H9 (cell line): ENCODE measurements around the gene CD300C. TPM values are rescaled to one million over a fixed set of nuclear protein-coding genes. Genes with fewer than 3 reads are reported as not detected.
A peak's percentile ranks its signal among the peaks of the same experiment; 100 is the strongest.

Experiments used
- DNase-seq: peaks from one replicate; pipeline ENCODE4 v3.0.0-alpha.2; 2017
- H2AFZ ChIP-seq: one replicate; pipeline ENCODE4 v1.6.1; 2013; ENCODE audit warnings: mild to moderate bottlenecking, low read length, control low read depth, moderate library complexity
- H2AK5ac ChIP-seq: 2 replicates; pipeline ENCODE4 v1.6.1; 2013; ENCODE audit warnings: low read length, control low read depth, mixed read lengths; ENCODE audit not compliant: insufficient read length
- H2BK120ac ChIP-seq: one replicate; pipeline ENCODE4 v1.6.1; 2013; ENCODE audit warnings: low read depth, mild to moderate bottlenecking, low read length, control low read depth, inconsistent platforms; ENCODE audit not compliant: poor library complexity, severe bottlenecking
- H2BK12ac ChIP-seq: 2 replicates; pipeline ENCODE4 v1.6.1; 2013; ENCODE audit warnings: low read length, control low read depth, mixed read lengths, low read depth; ENCODE audit not compliant: insufficient read length
- H2BK15ac ChIP-seq: 2 replicates; pipeline ENCODE4 v1.6.1; 2013; ENCODE audit warnings: low read depth, low read length, control low read depth
- H2BK20ac ChIP-seq: one replicate; pipeline ENCODE4 v1.6.1; 2013; ENCODE audit warnings: low read depth, mild to moderate bottlenecking, low read length, control low read depth, inconsistent platforms; ENCODE audit not compliant: poor library complexity, severe bottlenecking
- H2BK5ac ChIP-seq: 2 replicates; pipeline ENCODE4 v1.6.1; 2013; ENCODE audit warnings: low read length, control low read depth, mixed read lengths; ENCODE audit not compliant: insufficient read length
- H3K14ac ChIP-seq: 2 replicates; pipeline ENCODE4 v1.6.1; 2013; ENCODE audit warnings: low read length, control low read depth; ENCODE audit not compliant: insufficient read depth
- H3K18ac ChIP-seq: 2 replicates; pipeline ENCODE4 v1.6.1; 2013; ENCODE audit warnings: low read depth, mild to moderate bottlenecking, mixed read lengths, low read length, control low read depth; ENCODE audit not compliant: insufficient read length
- H3K23ac ChIP-seq: 2 replicates; pipeline ENCODE4 v1.6.1; 2013; ENCODE audit warnings: low read length, control low read depth, mixed read lengths, low read depth; ENCODE audit not compliant: insufficient read length
- H3K23me2 ChIP-seq: 2 replicates; pipeline ENCODE4 v1.6.1; 2013; ENCODE audit warnings: low read depth, mild to moderate bottlenecking, mixed read lengths, low read length, control low read depth; ENCODE audit not compliant: insufficient read length, poor library complexity, severe bottlenecking
- H3K27ac ChIP-seq: 2 replicates; pipeline ENCODE4 v1.5.1; 2013; ENCODE audit warnings: low read length, control low read depth, mixed read lengths, low read depth; ENCODE audit not compliant: insufficient read length
- H3K27me3 ChIP-seq: 2 replicates; pipeline ENCODE4 v1.6.1; 2013; ENCODE audit warnings: low read length, control low read depth, inconsistent platforms; ENCODE audit not compliant: insufficient read depth
- H3K4ac ChIP-seq: 2 replicates; pipeline ENCODE4 v1.6.1; 2013; ENCODE audit warnings: low read depth, mild to moderate bottlenecking, control low read depth, inconsistent platforms, low read length, moderate library complexity
- H3K4me1 ChIP-seq: 2 replicates; pipeline ENCODE4 v1.6.1; 2013; ENCODE audit warnings: low read length, control low read depth, inconsistent platforms; ENCODE audit not compliant: insufficient read depth
- H3K4me2 ChIP-seq: 2 replicates; pipeline ENCODE4 v1.6.1; 2013; ENCODE audit warnings: low read length, control low read depth, mixed read lengths; ENCODE audit not compliant: insufficient read length, insufficient read depth
- H3K56ac ChIP-seq: 2 replicates; pipeline ENCODE4 v1.6.1; 2013; ENCODE audit warnings: low read depth, mild to moderate bottlenecking, mixed read lengths, low read length, control low read depth; ENCODE audit not compliant: insufficient read length
- H3K79me1 ChIP-seq: 2 replicates; pipeline ENCODE4 v1.6.1; 2013; ENCODE audit warnings: low read depth, mild to moderate bottlenecking, moderate library complexity, low read length, control low read depth, inconsistent platforms; ENCODE audit not compliant: insufficient read depth, poor library complexity, severe bottlenecking
- H3K79me2 ChIP-seq: 2 replicates; pipeline ENCODE4 v1.6.1; 2013; ENCODE audit warnings: low read length, control low read depth, inconsistent platforms; ENCODE audit not compliant: insufficient read depth
- H3K9ac ChIP-seq: 2 replicates; pipeline ENCODE4 v1.6.1; 2013; ENCODE audit warnings: low read length, control low read depth, mixed read lengths; ENCODE audit not compliant: insufficient read length; ENCODE audit errors: extremely low read depth
- H3K9me3 ChIP-seq: one replicate; pipeline ENCODE4 v1.6.1; 2013; ENCODE audit warnings: low read depth, low read length, inconsistent platforms; ENCODE audit not compliant: control insufficient read depth
- H3T11ph ChIP-seq: one replicate; pipeline ENCODE4 v1.6.1; 2013; ENCODE audit warnings: mild to moderate bottlenecking, low read length, control low read depth, inconsistent platforms
- H4K20me1 ChIP-seq: one replicate; pipeline ENCODE4 v1.6.1; 2013; ENCODE audit not compliant: control insufficient read depth, insufficient read length, insufficient read depth
- H4K5ac ChIP-seq: 2 replicates; pipeline ENCODE4 v1.6.1; 2013; ENCODE audit warnings: low read depth, mild to moderate bottlenecking, mixed read lengths, low read length, control low read depth; ENCODE audit not compliant: insufficient read length
- H4K8ac ChIP-seq: replicated peaks from 2 replicates; pipeline ENCODE4 v1.6.1; 2013; ENCODE audit warnings: low read length, control low read depth, mixed read lengths, low read depth; ENCODE audit not compliant: insufficient read length
- H4K91ac ChIP-seq: 2 replicates; pipeline ENCODE4 v1.6.1; 2013; ENCODE audit warnings: low read depth, mild to moderate bottlenecking, moderate library complexity, mixed read lengths, low read length, control low read depth; ENCODE audit not compliant: insufficient read length
- H3K27ac Mint-ChIP-seq, 3 experiments: 2 replicates in 2 of 3; 3 replicates in 1 of 3; pipeline ENCODE4 v1.8.0; 2020 to 2021; ENCODE audit warnings: mixed read lengths in 3 of 3, mild to moderate bottlenecking in 1 of 3, moderate library complexity in 1 of 3
- H3K27me3 Mint-ChIP-seq: 2 replicates; pipeline ENCODE4 v1.8.0; 2021; ENCODE audit warnings: low read depth, mild to moderate bottlenecking, moderate library complexity, mixed read lengths
- H3K36me3 Mint-ChIP-seq, 3 experiments: 2 replicates in 2 of 3; 3 replicates in 1 of 3; pipeline ENCODE4 v1.8.0; 2020 to 2021; ENCODE audit warnings: low read depth in 3 of 3, mixed read lengths in 3 of 3; ENCODE audit not compliant: insufficient read depth in 1 of 3
- H3K4me1 Mint-ChIP-seq, 2 experiments: 2 replicates each; pipeline ENCODE4 v1.8.0; 2020; ENCODE audit warnings: mixed read lengths in 2 of 2
- H3K4me3 Mint-ChIP-seq, 2 experiments: 2 replicates in 1 of 2; 3 replicates in 1 of 2; pipeline ENCODE4 v1.8.0; 2020 to 2021; ENCODE audit warnings: mild to moderate bottlenecking in 2 of 2, mixed read lengths in 2 of 2, moderate library complexity in 1 of 2
- H3K9me3 Mint-ChIP-seq, 2 experiments: 2 replicates in 1 of 2; 3 replicates in 1 of 2; pipeline ENCODE4 v1.8.0; 2020; ENCODE audit warnings: mild to moderate bottlenecking in 2 of 2, mixed read lengths in 2 of 2, moderate library complexity in 1 of 2
- WGBS: extraction: QIAGEN DNeasy Blood & Tissue Kit; methylation state at CpG from one replicate; pipeline ENCODE4 v1.1.7; 2013; ENCODE audit warnings: missing lambda C conversion rate, low lambda C conversion rate, mixed read lengths; ENCODE audit not compliant: insufficient read length; ENCODE audit errors: extremely low coverage; 5-methylcytosine and 5-hydroxymethylcytosine counted together
- total RNA-seq: library from RNA; stranded (reverse); gene quantifications from 2 replicates; pipeline ENCODE4 v1.2.1, GENCODE V29; 2021
- TF ChIP-seq, protein P1 (sequence below): fragments of 200-600 bp; sonication (generic); conservative IDR thresholded peaks from 3 replicates; pipeline ENCODE4 v1.8.0; 2021; ENCODE audit warnings: antibody characterized with exemption, mild to moderate bottlenecking

The CD300C gene
- total RNA-seq, 1 experiment from 2014 or later = not detected

DNA sequence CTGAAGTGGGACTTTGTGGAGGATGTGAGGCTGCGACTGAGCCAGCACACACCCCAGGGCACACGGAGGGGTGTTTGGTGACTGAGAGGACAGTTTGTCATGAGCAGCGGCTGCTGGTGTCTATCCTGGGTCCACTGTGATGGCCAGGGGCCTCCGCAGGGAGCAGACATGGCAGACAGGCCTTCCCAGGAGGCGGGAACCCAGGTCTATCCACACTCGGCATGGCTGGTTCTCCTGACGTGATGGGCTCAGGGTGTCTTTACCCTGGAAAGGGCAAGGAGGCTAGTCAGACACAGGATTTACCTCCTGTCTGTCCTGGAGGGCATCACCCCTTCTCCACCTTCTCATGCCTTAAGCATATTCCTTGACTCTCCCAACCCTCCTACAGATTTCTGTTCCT, 671 bp upstream of the CD300C start:
- no peak overlapping the region for H3K4ac ChIP-seq
- H3K56ac ChIP-seq = no peak overlapping the region
- H3K4me3 Mint-ChIP-seq = no peak overlapping the region
- H3K18ac ChIP-seq = no peak overlapping the region
- H4K5ac ChIP-seq = no peak overlapping the region
- H4K91ac ChIP-seq = no peak overlapping the region
- H2BK120ac ChIP-seq = no peak overlapping the region
- no peak overlapping the region for H3K4me2 ChIP-seq
- H3K23me2 ChIP-seq = no peaks in the 10 kb centered on the region
- no peak for DNase-seq
- no peak overlapping the region for H3K27ac ChIP-seq
- no peaks in the 10 kb centered on the region for H4K20me1 ChIP-seq
- no peaks in the 10 kb centered on the region for H3K36me3 Mint-ChIP-seq
- no peak overlapping the region for H2BK15ac ChIP-seq
- no peaks in the 10 kb centered on the region for H3K4me1 ChIP-seq
- H3K23ac ChIP-seq = no peak overlapping the region
- H2AFZ ChIP-seq = no peak overlapping the region
- H2BK5ac ChIP-seq = no peak overlapping the region
- no peak overlapping the region for H2BK12ac ChIP-seq
- peaks cover 0 to 2% of the 10 kb centered on the region in 2 experiments; a peak in 1 of 5 replicates for H3K9me3 Mint-ChIP-seq
- no peaks in the 10 kb centered on the region for H3K27me3 ChIP-seq
- H3T11ph ChIP-seq = no peak overlapping the region
- H3K4me1 Mint-ChIP-seq = no peaks in the 10 kb centered on the region
- TF ChIP-seq, protein P1, sequence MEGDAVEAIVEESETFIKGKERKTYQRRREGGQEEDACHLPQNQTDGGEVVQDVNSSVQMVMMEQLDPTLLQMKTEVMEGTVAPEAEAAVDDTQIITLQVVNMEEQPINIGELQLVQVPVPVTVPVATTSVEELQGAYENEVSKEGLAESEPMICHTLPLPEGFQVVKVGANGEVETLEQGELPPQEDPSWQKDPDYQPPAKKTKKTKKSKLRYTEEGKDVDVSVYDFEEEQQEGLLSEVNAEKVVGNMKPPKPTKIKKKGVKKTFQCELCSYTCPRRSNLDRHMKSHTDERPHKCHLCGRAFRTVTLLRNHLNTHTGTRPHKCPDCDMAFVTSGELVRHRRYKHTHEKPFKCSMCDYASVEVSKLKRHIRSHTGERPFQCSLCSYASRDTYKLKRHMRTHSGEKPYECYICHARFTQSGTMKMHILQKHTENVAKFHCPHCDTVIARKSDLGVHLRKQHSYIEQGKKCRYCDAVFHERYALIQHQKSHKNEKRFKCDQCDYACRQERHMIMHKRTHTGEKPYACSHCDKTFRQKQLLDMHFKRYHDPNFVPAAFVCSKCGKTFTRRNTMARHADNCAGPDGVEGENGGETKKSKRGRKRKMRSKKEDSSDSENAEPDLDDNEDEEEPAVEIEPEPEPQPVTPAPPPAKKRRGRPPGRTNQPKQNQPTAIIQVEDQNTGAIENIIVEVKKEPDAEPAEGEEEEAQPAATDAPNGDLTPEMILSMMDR = no peak
- H3K9ac ChIP-seq = no peak overlapping the region
- H2BK20ac ChIP-seq = no peak overlapping the region
- no peaks in the 10 kb centered on the region for H3K79me2 ChIP-seq
- H3K79me1 ChIP-seq = no peaks in the 10 kb centered on the region
- H3K27me3 Mint-ChIP-seq = peaks cover 11% of the 10 kb centered on the region
- no peaks in the 10 kb centered on the region for H3K9me3 ChIP-seq
- no peak overlapping the region for H2AK5ac ChIP-seq
- no peak overlapping the region for H3K14ac ChIP-seq
- peak overlapping the region in 1 of 3 experiments; percentile 31; a peak in 1 of 7 replicates for H3K27ac Mint-ChIP-seq
- WGBS = no CpG with 5 or more reads among the region's 7 CpGs
- H4K8ac ChIP-seq = no peak overlapping the region
